ENCODE data around the gene BAIAP3. TPM values are rescaled to one million over a fixed set of nuclear protein-coding genes. Genes with fewer than 3 reads are reported as not detected.

The BAIAP3 gene
- total and polyA plus RNA-seq, 2 of the 4 experiments (the other 2 are of a cell fraction) = 0.36 to 0.65 TPM

DNA sequence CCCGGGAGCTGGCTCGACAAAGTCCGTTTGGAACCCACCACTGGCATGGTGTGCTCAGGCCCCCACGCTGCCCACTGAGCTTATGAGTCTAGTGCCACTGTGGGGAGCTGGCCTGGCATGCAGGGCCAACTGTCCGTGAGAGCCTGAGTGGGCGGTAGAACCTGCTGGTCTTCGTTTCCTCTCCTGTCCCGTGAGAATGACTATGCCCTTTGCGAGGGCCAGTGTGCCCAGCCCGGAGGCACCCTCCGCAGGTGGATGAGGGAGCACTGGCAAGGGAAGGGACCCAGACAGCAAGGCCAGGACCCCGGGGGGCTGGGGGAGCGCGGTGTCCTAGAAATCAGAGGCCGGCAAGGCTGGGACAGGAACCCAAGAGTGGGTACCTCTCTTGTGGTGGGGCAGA, 3.2 kb downstream of the BAIAP3 start:
- no peak overlapping the region for H3K4ac ChIP-seq (ENCODE audit: low read depth, low read length)
- H3K27me3 ChIP-seq (ENCODE audit: control insufficient read depth, insufficient read depth, low read length) = peaks cover 50% of the 10 kb centered on the region
- H2BK120ac ChIP-seq (ENCODE audit: low read depth, low read length) = no peak overlapping the region
- no peaks in the 10 kb centered on the region for H3K9me1 ChIP-seq (ENCODE audit: insufficient read depth, low read length)
- no peak overlapping the region for H4K91ac ChIP-seq (ENCODE audit: insufficient read depth, low read depth, low read length)
- no peak for ATAC-seq (ENCODE audit: low read depth)
- WGBS, 2 experiments (ENCODE audit: extremely low coverage in 2 of 2, insufficient read length in 1 of 2) = 80% methylated on average over 1 of the region's 15 CpGs; no CpG with 5 or more reads in 1 of the 2 experiments
- POLR2A ChIA-PET (ENCODE audit: unreplicated experiment) = no interaction called here
- no peak overlapping the region for H2AFZ ChIP-seq (replicated peaks; ENCODE audit: low read length, poor library complexity)
- H3K36me3 ChIP-seq (ENCODE audit: control insufficient read depth, insufficient read depth, low read length) = no peaks in the 10 kb centered on the region
- DNase-seq = no peak
- H3K23ac ChIP-seq (ENCODE audit: low read depth, low read length) = no peak overlapping the region
- H4K5ac ChIP-seq (ENCODE audit: low read depth, low read length) = no peak overlapping the region
- no peaks in the 10 kb centered on the region for H3K79me1 ChIP-seq (ENCODE audit: low read depth in 1 of 2, low read length in 2 of 2)
- CTCF ChIA-PET = no interaction called here
- in situ Hi-C loops (cut with MboI; ENCODE audit: low sequenced_read_pairs) (no loop called here), dilution Hi-C loops (cut with HindIII; ENCODE audit: low sequenced_read_pairs, unreplicated experiment) (no loop called here), intact Hi-C loops (cut with micrococcal nuclease) (no loop called here)
- no peak overlapping the region for H3K4me2 ChIP-seq (ENCODE audit: low read depth, low read length)
- no peak overlapping the region for H2AK9ac ChIP-seq (replicated peaks; ENCODE audit: low read depth, low read length, poor library complexity)
- no TSS peak for BruUV-seq (replicated peaks)
- H4K8ac ChIP-seq (ENCODE audit: low read depth in 2 of 2, low read length in 2 of 2) = no peak overlapping the region
- H2BK5ac ChIP-seq (ENCODE audit: low read depth, low read length, poor library complexity, severe bottlenecking) = no peak overlapping the region
- no peak overlapping the region for H2BK15ac ChIP-seq (ENCODE audit: low read depth, low read length)
- H3K27ac ChIP-seq (ENCODE audit: insufficient read depth, low read length) = no peak overlapping the region
- H4K20me1 ChIP-seq (ENCODE audit: insufficient read depth, low read length) = no peaks in the 10 kb centered on the region; the same call in 1 of the 2 replicates
- no peak overlapping the region for H3K18ac ChIP-seq (ENCODE audit: low read depth, low read length)
- H2BK20ac ChIP-seq (ENCODE audit: low read depth, low read length) = no peak overlapping the region
- H3K14ac ChIP-seq (replicated peaks; ENCODE audit: low read depth, low read length) = no peak overlapping the region
- no peaks in the 10 kb centered on the region for H3K9me3 ChIP-seq (ENCODE audit: control insufficient read depth, insufficient read depth, low read length)
- H3K4me1 ChIP-seq (ENCODE audit: control insufficient read depth, insufficient read depth, low read length) = peaks cover 7% of the 10 kb centered on the region
- H3K4me3 ChIP-seq (ENCODE audit: insufficient read depth, low read depth, low read length) = no peak overlapping the region
- H3K56ac ChIP-seq (ENCODE audit: extremely low read depth, insufficient read depth, low read length) = no peak overlapping the region
- no peak for TF ChIP-seq FOS (IDR thresholded peaks at IDR 0.05; ENCODE audit: low read depth, low read length)
- H2AK5ac ChIP-seq (ENCODE audit: low read depth, low read length) = no peak overlapping the region
- no peak overlapping the region for H3K9ac ChIP-seq (ENCODE audit: low read depth, low read length)

Measured in IMR-90 (cell line).